OCI-LY1 (cell line): ENCODE data around the gene DIAPH2.

Source experiments
- H2AFZ ChIP-seq: fragments of 200-600 bp; sonication (generic), shearing (Covaris generic); 2 replicates; pipeline ENCODE4 v1.6.0; 2014; ENCODE audit warnings: antibody characterized with exemption, mild to moderate bottlenecking, low read length
- H3F3A ChIP-seq: fragments of 200-600 bp; sonication (generic), shearing (Covaris generic); 2 replicates; pipeline ENCODE4 v1.6.0; 2014; ENCODE audit warnings: mild to moderate bottlenecking, antibody characterized with exemption, low read length, moderate library complexity; ENCODE audit not compliant: insufficient read depth
- H3K27ac ChIP-seq: fragments of 200-600 bp; sonication (generic); 2 replicates; pipeline ENCODE4 v1.5.1; 2014; ENCODE audit warnings: low read length, mixed run types, mild to moderate bottlenecking, low read depth; ENCODE audit not compliant: poor library complexity, severe bottlenecking
- H3K27me3 ChIP-seq: fragments of 200-600 bp; sonication (generic); 2 replicates; pipeline ENCODE4 v1.6.0; 2014; ENCODE audit warnings: antibody characterized with exemption, mild to moderate bottlenecking, low read length, moderate library complexity; ENCODE audit not compliant: insufficient read depth
- H3K36me3 ChIP-seq: fragments of 200-600 bp; sonication (generic); 2 replicates; pipeline ENCODE4 v1.6.1; 2014; ENCODE audit warnings: mild to moderate bottlenecking, antibody characterized with exemption, low read length, moderate library complexity, mixed read lengths; ENCODE audit not compliant: insufficient read depth
- H3K4me1 ChIP-seq: fragments of 200-600 bp; sonication (generic); 2 replicates; pipeline ENCODE4 v1.5.1; 2014; ENCODE audit warnings: mild to moderate bottlenecking, low read length, moderate library complexity; ENCODE audit not compliant: insufficient read depth, severe bottlenecking
- H3K4me2 ChIP-seq: fragments of 200-600 bp; sonication (generic), shearing (Covaris generic); 2 replicates; pipeline ENCODE4 v1.6.1; 2014; ENCODE audit warnings: low read length
- H3K4me3 ChIP-seq: fragments of 200-600 bp; sonication (generic); 2 replicates; pipeline ENCODE4 v1.5.1; 2014; ENCODE audit warnings: low read length, low read depth, mild to moderate bottlenecking, mixed read lengths; ENCODE audit not compliant: poor library complexity, severe bottlenecking
- H3K79me2 ChIP-seq: fragments of 200-600 bp; shearing (Covaris generic); 2 replicates; pipeline ENCODE4 v1.6.1; 2016; ENCODE audit warnings: mixed run types, low read length, mixed read lengths; ENCODE audit not compliant: insufficient read depth
- H3K9ac ChIP-seq: fragments of 200-600 bp; sonication (generic), shearing (Covaris generic); 2 replicates; pipeline ENCODE4 v1.6.1; 2014; ENCODE audit warnings: mild to moderate bottlenecking, low read length, mixed read lengths
- H3K9me2 ChIP-seq: fragments of 200-600 bp; sonication (generic), shearing (Covaris generic); 2 replicates; pipeline ENCODE4 v1.6.1; 2014; ENCODE audit warnings: low read depth, mild to moderate bottlenecking, low read length, mixed read lengths
- H3K9me3 ChIP-seq: fragments of 200-600 bp; shearing (Covaris generic); 2 replicates; pipeline ENCODE4 v1.6.1; 2014; ENCODE audit warnings: low read length, mixed read lengths
- H4K20me1 ChIP-seq: fragments of 200-600 bp; sonication (generic), shearing (Covaris generic); 2 replicates; pipeline ENCODE4 v1.6.0; 2016; ENCODE audit warnings: mild to moderate bottlenecking, low read length; ENCODE audit not compliant: insufficient read depth
- EZH2 ChIP-seq: fragments of 200-600 bp; sonication (generic), shearing (Covaris generic); IDR thresholded peaks from 2 replicates; pipeline ENCODE4 v1.8.0; 2017; ENCODE audit warnings: borderline replicate concordance, mixed run types, mild to moderate bottlenecking, antibody characterized with exemption, low read length, moderate library complexity, mixed read lengths
- TF ChIP-seq, protein P1 (sequence below): fragments of 200-600 bp; sonication (generic), shearing (Covaris generic); IDR thresholded peaks from 2 replicates; pipeline ENCODE4 v1.5.1; 2017; ENCODE audit warnings: mild to moderate bottlenecking, antibody characterized with exemption, low read length, moderate library complexity, mixed read lengths

DIAPH2 gene

DNA sequence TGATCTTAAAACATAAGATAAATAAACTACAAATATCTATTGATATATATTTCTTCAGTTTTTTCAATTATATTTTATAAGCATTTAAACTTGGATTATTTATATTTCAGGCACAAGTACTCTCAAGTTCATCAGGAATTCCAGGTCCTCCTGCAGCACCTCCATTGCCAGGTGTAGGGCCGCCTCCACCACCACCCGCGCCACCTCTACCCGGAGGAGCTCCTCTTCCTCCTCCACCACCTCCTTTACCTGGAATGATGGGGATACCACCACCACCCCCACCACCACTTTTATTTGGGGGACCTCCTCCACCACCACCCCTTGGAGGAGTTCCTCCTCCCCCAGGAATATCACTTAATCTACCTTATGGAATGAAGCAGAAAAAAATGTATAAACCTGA is 273.1 kb downstream of the DIAPH2 start:
- Histone ChIP-seq H3K36me3 (peaks cover 13% of the 10 kb centered on the region; the same call in 1 of the 2 replicates), H3K4me1 (no peaks in the 10 kb centered on the region), H3K4me3 (no peak overlapping the region), H3K9me2 (no peaks in the 10 kb centered on the region), H4K20me1 (no peaks in the 10 kb centered on the region), H2AFZ (no peak overlapping the region), H3K9ac (no peak overlapping the region), H3K27ac (no peak overlapping the region), H3K27me3 (no peaks in the 10 kb centered on the region), H3K79me2 (no peaks in the 10 kb centered on the region), H3K9me3 (no peaks in the 10 kb centered on the region), H3K4me2 (no peak overlapping the region), H3F3A (no peaks in the 10 kb centered on the region)
- no peak for TF ChIP-seq EZH2

DNA sequence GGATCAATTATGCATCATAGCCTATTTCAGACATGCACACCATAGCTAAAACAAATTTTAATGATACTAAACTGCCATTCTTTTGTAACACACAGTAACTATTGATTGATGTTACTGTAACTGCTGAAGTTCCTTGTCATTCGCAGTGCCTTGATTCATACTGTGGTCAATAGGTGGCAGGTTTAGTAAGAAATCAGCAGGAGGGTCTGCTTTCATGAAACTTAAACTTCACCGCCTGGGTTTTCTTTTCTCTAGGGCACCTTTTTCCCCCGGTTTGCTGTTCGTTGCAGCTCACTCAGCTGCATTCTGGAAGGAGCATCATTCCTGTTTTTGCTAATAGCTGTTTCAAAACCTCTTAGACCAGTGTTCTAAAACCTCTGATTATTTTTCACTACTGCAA is 287.2 kb downstream of the DIAPH2 start:
- H3K9me2 ChIP-seq = no peaks in the 10 kb centered on the region
- H3K9ac ChIP-seq = no peak overlapping the region
- no peaks in the 10 kb centered on the region for H3K4me1 ChIP-seq
- no peak overlapping the region for H3K27ac ChIP-seq
- no peaks in the 10 kb centered on the region for H3K9me3 ChIP-seq
- H2AFZ ChIP-seq = no peak overlapping the region
- no peak overlapping the region for H3K4me3 ChIP-seq
- no peak for TF ChIP-seq EZH2
- TF ChIP-seq, protein P1, sequence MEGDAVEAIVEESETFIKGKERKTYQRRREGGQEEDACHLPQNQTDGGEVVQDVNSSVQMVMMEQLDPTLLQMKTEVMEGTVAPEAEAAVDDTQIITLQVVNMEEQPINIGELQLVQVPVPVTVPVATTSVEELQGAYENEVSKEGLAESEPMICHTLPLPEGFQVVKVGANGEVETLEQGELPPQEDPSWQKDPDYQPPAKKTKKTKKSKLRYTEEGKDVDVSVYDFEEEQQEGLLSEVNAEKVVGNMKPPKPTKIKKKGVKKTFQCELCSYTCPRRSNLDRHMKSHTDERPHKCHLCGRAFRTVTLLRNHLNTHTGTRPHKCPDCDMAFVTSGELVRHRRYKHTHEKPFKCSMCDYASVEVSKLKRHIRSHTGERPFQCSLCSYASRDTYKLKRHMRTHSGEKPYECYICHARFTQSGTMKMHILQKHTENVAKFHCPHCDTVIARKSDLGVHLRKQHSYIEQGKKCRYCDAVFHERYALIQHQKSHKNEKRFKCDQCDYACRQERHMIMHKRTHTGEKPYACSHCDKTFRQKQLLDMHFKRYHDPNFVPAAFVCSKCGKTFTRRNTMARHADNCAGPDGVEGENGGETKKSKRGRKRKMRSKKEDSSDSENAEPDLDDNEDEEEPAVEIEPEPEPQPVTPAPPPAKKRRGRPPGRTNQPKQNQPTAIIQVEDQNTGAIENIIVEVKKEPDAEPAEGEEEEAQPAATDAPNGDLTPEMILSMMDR = no peak
- H3K79me2 ChIP-seq = no peaks in the 10 kb centered on the region
- H4K20me1 ChIP-seq = no peaks in the 10 kb centered on the region
- H3K36me3 ChIP-seq = no peaks in the 10 kb centered on the region
- no peak overlapping the region for H3K4me2 ChIP-seq
- H3K27me3 ChIP-seq = no peaks in the 10 kb centered on the region
- no peaks in the 10 kb centered on the region for H3F3A ChIP-seq

DNA sequence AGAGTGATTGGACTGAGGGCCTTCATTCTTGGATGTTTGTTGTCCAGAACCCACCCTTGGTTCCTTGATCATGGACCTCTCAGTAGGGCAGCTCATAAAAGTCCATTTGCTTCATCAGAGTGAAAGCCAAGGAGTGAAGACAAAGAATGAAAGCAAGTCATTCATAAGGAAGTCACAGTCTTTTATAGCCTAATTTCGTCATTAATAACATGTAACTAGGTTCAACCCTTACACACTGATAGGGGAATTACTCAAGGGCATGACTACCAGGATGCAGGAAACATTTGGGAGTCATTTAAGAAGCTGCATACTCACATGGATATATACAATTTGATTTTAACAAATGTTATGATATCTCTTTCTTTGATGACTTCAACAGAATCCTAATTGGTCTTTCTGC is 294.3 kb downstream of the DIAPH2 start:
- no peak overlapping the region for H3K9ac ChIP-seq
- H4K20me1 ChIP-seq = no peaks in the 10 kb centered on the region

DNA sequence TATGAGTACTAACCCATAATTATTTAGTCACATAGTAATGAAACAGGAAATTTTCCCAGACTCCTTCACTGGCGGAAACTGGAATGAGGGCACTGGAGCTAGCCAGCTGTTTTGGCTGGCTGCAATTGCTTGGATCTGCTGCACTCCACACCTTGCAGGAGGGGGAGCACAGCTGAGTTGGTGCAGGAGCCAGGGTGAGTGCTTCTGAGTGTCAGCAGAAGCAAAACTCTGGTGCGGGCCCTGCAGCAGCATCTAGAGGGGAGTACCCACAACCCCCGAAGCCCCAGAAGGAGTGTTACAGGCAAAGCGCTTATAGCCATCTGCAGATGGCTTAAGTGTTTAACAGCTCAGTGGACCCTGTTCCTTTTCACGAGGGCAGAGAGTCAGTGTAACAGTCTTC is 295.1 kb downstream of the DIAPH2 start:
- TF ChIP-seq EZH2 = no peak
- TF ChIP-seq, protein P1 = no peak
- Histone ChIP-seq H3K4me2 (no peak overlapping the region), H3K4me1 (no peaks in the 10 kb centered on the region), H3K4me3 (no peak overlapping the region), H2AFZ (no peak overlapping the region), H3K79me2 (no peaks in the 10 kb centered on the region), H3K27me3 (no peaks in the 10 kb centered on the region), H3K9me2 (no peaks in the 10 kb centered on the region), H3K9ac (no peak overlapping the region), H3K36me3 (no peaks in the 10 kb centered on the region), H3K27ac (no peak overlapping the region), H4K20me1 (no peaks in the 10 kb centered on the region), H3K9me3 (no peaks in the 10 kb centered on the region), H3F3A (no peaks in the 10 kb centered on the region)

More for the DNA sequence above, 294.3 kb downstream of the DIAPH2 start:
- no peaks in the 10 kb centered on the region for H3K9me3 ChIP-seq
- H3K9me2 ChIP-seq = no peaks in the 10 kb centered on the region
- no peak overlapping the region for H3K27ac ChIP-seq
- H3K4me1 ChIP-seq = no peaks in the 10 kb centered on the region
- no peak for TF ChIP-seq EZH2
- TF ChIP-seq, protein P1 = no peak
- H3K27me3 ChIP-seq = no peaks in the 10 kb centered on the region
- H3K79me2 ChIP-seq = no peaks in the 10 kb centered on the region
- no peak overlapping the region for H3K4me3 ChIP-seq
- no peak overlapping the region for H3K4me2 ChIP-seq
- no peak overlapping the region for H2AFZ ChIP-seq
- no peaks in the 10 kb centered on the region for H3F3A ChIP-seq
- no peaks in the 10 kb centered on the region for H3K36me3 ChIP-seq
